Tibial artery (tissue), 4 donors: ENCODE data around the gene BTBD6.
A peak's percentile ranks its signal among the peaks of the same experiment; 100 is the strongest.

Experiments used
- DNase-seq, 2 donors: peaks; one replicate each; pipeline ENCODE4 v3.0.0-alpha.2; 2019
- H3K27ac ChIP-seq, 2 donors: fragments of 200-600 bp; sonication (generic) in 1 of 2; 1 replicate in 1 of 2; 2 replicates in 1 of 2; pipeline ENCODE4 v1.5.1; 2018 to 2019; ENCODE audit warnings: mild to moderate bottlenecking in 1 of 2
- H3K27me3 ChIP-seq, 2 donors: fragments of 200-600 bp; sonication (generic) in 1 of 2; one replicate each; pipeline versions ENCODE4 v1.5.1 to v1.6.0; 2016 to 2019
- H3K36me3 ChIP-seq, 3 donors: fragments of 200-600 bp; sonication (generic) in 2 of 3; one replicate each; pipeline ENCODE4 v1.5.1; 2016 to 2019; ENCODE audit warnings: mild to moderate bottlenecking in 2 of 3
- H3K4me1 ChIP-seq, 4 donors: fragments of 200-600 bp; sonication (generic) in 2 of 4; 1 replicate in 3 of 4; 2 replicates in 1 of 4; pipeline ENCODE4 v1.5.1; 2016 to 2019
- H3K4me3 ChIP-seq, 2 donors: fragments of 200-600 bp; sonication (generic) in 1 of 2; 1 replicate in 1 of 2; 2 replicates in 1 of 2; pipeline ENCODE4 v1.5.1; 2018 to 2019; ENCODE audit warnings: mild to moderate bottlenecking in 2 of 2
- H3K9me3 ChIP-seq, 3 donors: fragments of 200-600 bp; sonication (generic) in 1 of 3; one replicate each; pipeline ENCODE4 v1.5.1; 2016 to 2019
- intact Hi-C: fragments of 100-400 bp; cut with DNase I; formaldehyde crosslinking; loops from one replicate; pipeline ENCODE4 v1.15.0; 2023; ENCODE audit warnings: low total_unique reads
- TF ChIP-seq, protein P1 (sequence below), 2 experiments: fragments of 200-600 bp in 1 of 2; fragments of 450-650 bp in 1 of 2; IDR thresholded peaks; one replicate each; pipeline ENCODE4 v1.5.1; 2017 to 2019; ENCODE audit warnings: antibody characterized with exemption in 2 of 2, mild to moderate bottlenecking in 1 of 2, moderate library complexity in 1 of 2

The BTBD6 gene

DNA sequence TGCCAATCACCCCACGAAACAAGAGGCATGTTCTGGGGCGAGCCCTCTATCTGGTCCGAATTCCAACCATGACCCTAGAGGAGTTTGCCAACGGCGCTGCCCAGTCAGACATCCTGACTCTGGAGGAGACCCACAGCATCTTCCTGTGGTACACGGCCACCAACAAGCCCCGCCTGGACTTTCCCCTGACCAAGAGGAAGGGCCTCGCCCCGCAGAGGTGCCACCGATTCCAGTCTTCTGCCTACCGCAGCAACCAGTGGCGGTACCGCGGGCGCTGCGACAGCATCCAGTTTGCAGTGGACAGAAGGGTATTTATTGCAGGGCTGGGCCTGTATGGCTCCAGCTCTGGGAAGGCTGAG is 1.7 kb downstream of the BTBD6 start:
- H3K36me3 ChIP-seq = peaks cover 11 to 47% (median 44%) of the 10 kb centered on the region in 3 donors

DNA sequence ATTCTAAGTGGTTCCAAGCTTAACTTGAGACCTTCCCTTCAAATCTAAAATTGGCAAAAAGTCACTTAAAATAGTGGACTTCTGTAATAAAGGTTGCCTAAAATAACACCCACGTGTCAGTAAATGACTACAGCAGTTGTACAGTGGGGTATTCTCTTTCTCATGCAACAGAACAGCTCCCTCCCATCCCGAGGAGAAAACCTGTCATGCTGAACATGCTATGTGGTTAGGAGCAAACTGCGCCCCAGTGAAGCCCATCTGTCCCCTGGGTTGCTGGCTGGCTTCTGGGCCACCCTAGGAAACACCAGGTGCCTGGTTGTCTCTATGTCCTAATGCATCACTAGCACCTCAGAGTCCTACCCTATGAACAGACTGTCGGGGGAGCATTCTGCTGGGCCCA is 2.7 kb downstream of the BTBD6 start:
- Histone ChIP-seq H3K27me3 (no peaks in the 10 kb centered on the region), H3K27ac (no peak overlapping the region), H3K36me3 (peaks cover 11 to 50% (median 47%) of the 10 kb centered on the region in 3 donors), H3K4me3 (no peak overlapping the region), H3K4me1 (peaks cover 5 to 20% (median 14%) of the 10 kb centered on the region in 4 donors), H3K9me3 (no peaks in the 10 kb centered on the region)
- DNase-seq = no peak
- TF ChIP-seq, protein P1, sequence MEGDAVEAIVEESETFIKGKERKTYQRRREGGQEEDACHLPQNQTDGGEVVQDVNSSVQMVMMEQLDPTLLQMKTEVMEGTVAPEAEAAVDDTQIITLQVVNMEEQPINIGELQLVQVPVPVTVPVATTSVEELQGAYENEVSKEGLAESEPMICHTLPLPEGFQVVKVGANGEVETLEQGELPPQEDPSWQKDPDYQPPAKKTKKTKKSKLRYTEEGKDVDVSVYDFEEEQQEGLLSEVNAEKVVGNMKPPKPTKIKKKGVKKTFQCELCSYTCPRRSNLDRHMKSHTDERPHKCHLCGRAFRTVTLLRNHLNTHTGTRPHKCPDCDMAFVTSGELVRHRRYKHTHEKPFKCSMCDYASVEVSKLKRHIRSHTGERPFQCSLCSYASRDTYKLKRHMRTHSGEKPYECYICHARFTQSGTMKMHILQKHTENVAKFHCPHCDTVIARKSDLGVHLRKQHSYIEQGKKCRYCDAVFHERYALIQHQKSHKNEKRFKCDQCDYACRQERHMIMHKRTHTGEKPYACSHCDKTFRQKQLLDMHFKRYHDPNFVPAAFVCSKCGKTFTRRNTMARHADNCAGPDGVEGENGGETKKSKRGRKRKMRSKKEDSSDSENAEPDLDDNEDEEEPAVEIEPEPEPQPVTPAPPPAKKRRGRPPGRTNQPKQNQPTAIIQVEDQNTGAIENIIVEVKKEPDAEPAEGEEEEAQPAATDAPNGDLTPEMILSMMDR (IDR thresholded peaks at IDR 0.05) = no peak
- intact Hi-C loops = loop anchor here (10.0 kb wide), 1 partner anchor 64 kb away; the partner anchor contains the start of gene PACS2

More for the DNA sequence above, 1.7 kb downstream of the BTBD6 start:
- Histone ChIP-seq H3K4me3 (no peak overlapping the region), H3K27me3 (no peaks in the 10 kb centered on the region), H3K27ac (peak overlapping the region in 1 of 2 donors; percentile 88), H3K4me1 (peaks cover 5 to 20% (median 14%) of the 10 kb centered on the region in 4 donors), H3K9me3 (no peaks in the 10 kb centered on the region)
- no peak for DNase-seq
- TF ChIP-seq, protein P1 (IDR thresholded peaks at IDR 0.05) = no peak
- intact Hi-C loops = loop anchor here (10.0 kb wide), 1 partner anchor 65 kb away; the partner anchor contains the start of gene PACS2

DNA sequence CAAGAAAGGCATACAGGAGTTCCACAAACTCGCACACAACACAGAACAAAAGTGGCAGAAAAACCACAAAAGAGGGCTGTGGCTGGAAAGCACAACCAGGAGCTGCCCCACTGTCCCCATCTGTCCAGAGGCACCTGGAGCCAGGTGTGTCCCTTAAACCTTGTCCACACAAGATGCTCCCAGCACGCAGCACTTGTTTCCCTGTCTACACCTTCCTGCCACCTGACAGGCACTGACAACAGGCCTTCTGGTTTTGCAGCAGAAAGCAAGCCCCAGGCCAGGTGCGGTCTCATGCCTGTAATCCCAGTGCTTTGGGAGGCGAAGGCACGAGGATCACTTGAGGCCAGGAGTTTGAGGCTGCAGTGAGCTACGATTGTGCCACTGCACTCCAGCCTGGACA is 3.6 kb downstream of the BTBD6 start:
- Histone ChIP-seq H3K27ac (no peak overlapping the region), H3K4me1 (peaks cover 5 to 20% (median 14%) of the 10 kb centered on the region in 4 donors), H3K4me3 (no peak overlapping the region), H3K36me3 (peaks cover 11 to 59% (median 47%) of the 10 kb centered on the region in 3 donors), H3K9me3 (no peaks in the 10 kb centered on the region), H3K27me3 (no peaks in the 10 kb centered on the region)
- TF ChIP-seq, protein P1 (IDR thresholded peaks at IDR 0.05) = no peak
- DNase-seq = no peak
- intact Hi-C loops = loop anchor here (10.0 kb wide), 1 partner anchor 63 kb away; the partner anchor contains the start of gene PACS2

DNA sequence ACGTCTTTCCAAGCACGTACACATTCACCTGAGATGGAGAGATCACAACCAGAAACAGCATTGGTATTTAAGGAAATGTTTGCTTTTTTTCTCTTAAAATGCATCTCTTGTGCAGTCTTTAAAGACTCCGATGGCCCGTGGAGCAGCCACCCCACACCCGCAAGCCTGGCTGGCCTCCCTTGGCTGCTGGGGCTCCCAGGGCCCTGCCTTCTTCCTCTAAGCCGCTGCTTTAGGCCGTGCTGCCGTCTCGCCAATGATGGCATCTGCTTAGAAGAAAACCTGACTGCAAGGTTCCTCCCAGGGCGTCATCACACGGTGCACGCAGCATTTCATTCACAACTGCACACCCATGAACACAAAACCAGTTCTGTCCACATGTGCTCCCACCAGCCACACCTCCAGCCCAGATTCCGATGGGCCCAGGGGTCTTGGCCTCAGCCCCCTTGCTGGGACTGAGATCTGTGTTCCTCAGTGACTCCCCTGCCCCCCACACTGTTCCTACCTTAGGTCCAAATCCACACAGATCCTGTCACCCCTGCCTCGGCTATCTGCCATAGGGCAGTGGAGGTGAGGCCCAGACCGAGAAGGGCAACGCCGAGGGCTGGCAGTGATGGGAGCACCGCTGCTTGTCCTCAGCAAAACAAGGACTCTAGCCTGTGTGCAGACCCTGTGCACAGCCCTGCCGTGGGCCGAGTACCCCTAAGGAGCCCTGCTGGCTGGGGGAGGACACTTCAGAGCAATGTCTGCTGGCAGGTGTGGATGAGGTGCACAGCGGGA is 4.4 kb downstream of the BTBD6 start:
- intact Hi-C loops = loop anchor here (10.0 kb wide), 1 partner anchor 62 kb away; the partner anchor contains the start of gene PACS2
- Histone ChIP-seq H3K9me3 (no peaks in the 10 kb centered on the region), H3K4me3 (no peak overlapping the region), H3K4me1 (peaks cover 3 to 16% (median 11%) of the 10 kb centered on the region in 4 donors), H3K27me3 (no peaks in the 10 kb centered on the region), H3K27ac (no peak overlapping the region), H3K36me3 (peaks cover 11 to 67% (median 55%) of the 10 kb centered on the region in 3 donors)
- no peak for DNase-seq
- TF ChIP-seq, protein P1 (IDR thresholded peaks at IDR 0.05) = no peak

DNA sequence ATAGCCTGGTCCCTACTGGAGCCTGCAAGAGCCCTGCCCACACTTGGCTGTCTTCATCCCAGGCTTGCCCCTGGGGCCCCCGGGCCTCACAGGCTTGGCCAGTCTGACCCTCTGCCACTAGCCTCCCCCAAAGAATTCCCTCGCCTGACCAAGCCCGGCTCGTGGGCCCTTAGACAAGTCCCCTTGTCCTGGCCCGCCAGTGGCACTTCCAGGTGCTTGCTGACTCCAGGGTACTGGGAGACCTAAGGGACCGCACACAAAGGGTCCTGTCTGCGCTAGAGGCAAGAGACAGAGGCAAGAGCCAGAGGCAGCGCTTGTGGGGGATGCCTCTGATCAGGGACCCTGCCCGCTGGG is 5.0 kb downstream of the BTBD6 start:
- TF ChIP-seq, protein P1 (IDR thresholded peaks at IDR 0.05) = no peak
- Histone ChIP-seq H3K27ac (no peak overlapping the region), H3K4me1 (peaks cover 0 to 12% (median 8%) of the 10 kb centered on the region in 4 donors), H3K27me3 (no peaks in the 10 kb centered on the region), H3K36me3 (peaks cover 11 to 70% (median 55%) of the 10 kb centered on the region in 3 donors), H3K9me3 (no peaks in the 10 kb centered on the region), H3K4me3 (no peak overlapping the region)
- intact Hi-C loops = loop anchor here (10.0 kb wide), 1 partner anchor 61 kb away; the partner anchor contains the start of gene PACS2
- no peak for DNase-seq
